HepG2 (cell line): ENCODE results near the gene CCNF. TPM values are rescaled to one million over a fixed set of nuclear protein-coding genes. Genes with fewer than 3 reads are reported as not detected.

Experiments used
- ATAC-seq: fragments of 200-7000 bp; cut with Tn5 transposase; 3 replicates; pipeline ENCODE4 v1.9.1; 2020; ENCODE audit warnings: mild to moderate bottlenecking, moderate library complexity
- BruUV-seq: library from RNA; stranded (reverse); fragments of 400-500 nt; replicated peaks from 2 replicates; lab custom pipeline; 2021; lab: Mats Ljungman, UMichigan
- CTCF ChIA-PET: fragments of 300-600 bp; formaldehyde crosslinking; extraction: SDS; loops from one replicate; lab custom pipeline; 2021; ENCODE audit warnings: low total read pairs, inconsistent platforms, low intra/inter-chr PET ratio; lab: Yijun Ruan, JAX
- POLR2A ChIA-PET: fragments of 350-600 bp; sonication (Branson Sonifier 250); formaldehyde crosslinking; loops from one replicate; lab custom pipeline; 2020; ENCODE audit warnings: antibody characterized with exemption, inconsistent platforms; lab: Yijun Ruan, JAX
- DNase-seq: peaks from one replicate; pipeline ENCODE4 v3.0.0-alpha.2; 2015; ENCODE audit warnings: low spot score
- FAIRE-seq: peaks from 3 replicates; lab custom pipeline; 2011; peaks lifted over from hg19 to GRCh38; lab: Jason Lieb, UNC
- H2AFZ ChIP-seq: one replicate; pipeline ENCODE4 v1.6.1; 2011; ENCODE audit warnings: low read length, inconsistent platforms
- H3K27ac ChIP-seq: fragments of 300-600 bp; 3 replicates; pipeline ENCODE4 v1.8.0; 2011; ENCODE audit warnings: mixed run types, mild to moderate bottlenecking, mixed read lengths, low read length, inconsistent platforms; ENCODE audit not compliant: insufficient read depth; ENCODE audit errors: extremely low read length
- H3K27me3 ChIP-seq, 2 experiments: fragments of 200-600 bp in 1 of 2; 2 replicates in 1 of 2; 3 replicates in 1 of 2; pipeline versions ENCODE4 v1.6.0 to v1.8.0; 2011; ENCODE audit warnings: low read length in 2 of 2, mild to moderate bottlenecking in 2 of 2, moderate library complexity in 2 of 2, inconsistent platforms in 1 of 2; ENCODE audit not compliant: insufficient read depth in 2 of 2, control insufficient read depth in 1 of 2
- H3K36me3 ChIP-seq, 2 experiments: fragments of 200-600 bp in 1 of 2; replicated peaks in 1 of 2; 2 replicates in 1 of 2; 3 replicates in 1 of 2; pipeline versions ENCODE4 v1.5.1 to v1.8.0; 2011; ENCODE audit warnings: low read length in 2 of 2, inconsistent platforms in 1 of 2; ENCODE audit not compliant: insufficient read depth in 2 of 2, control insufficient read depth in 1 of 2
- H3K4me1 ChIP-seq: 2 replicates; pipeline ENCODE4 v1.5.1; 2012; ENCODE audit warnings: low read length, inconsistent platforms; ENCODE audit not compliant: insufficient read depth
- H3K4me2 ChIP-seq: 2 replicates; pipeline ENCODE4 v1.6.0; 2011; ENCODE audit warnings: low read depth, low read length, inconsistent platforms
- H3K4me3 ChIP-seq, 3 experiments: fragments of 200-600 bp in 1 of 3; sonication (generic), shearing (Covaris generic) in 1 of 3; replicated peaks in 1 of 3; 2 replicates each; pipeline ENCODE4 v1.5.1; 2011 to 2016; ENCODE audit warnings: low read length in 3 of 3, inconsistent platforms in 2 of 3, low read depth in 2 of 3, mild to moderate bottlenecking in 2 of 3, control low read depth in 1 of 3, mixed read lengths in 1 of 3; ENCODE audit not compliant: insufficient read depth in 1 of 3
- H3K79me2 ChIP-seq: one replicate; pipeline ENCODE4 v1.6.1; 2011; ENCODE audit warnings: low read length, inconsistent platforms; ENCODE audit not compliant: insufficient read depth
- H3K9ac ChIP-seq: 2 replicates; pipeline ENCODE4 v1.6.0; 2011; ENCODE audit warnings: mild to moderate bottlenecking, low read depth, low read length, inconsistent platforms; ENCODE audit not compliant: insufficient read depth
- H3K9me3 ChIP-seq: 2 replicates; pipeline ENCODE4 v1.5.1; 2012; ENCODE audit warnings: mild to moderate bottlenecking, low read length
- H4K20me1 ChIP-seq: 2 replicates; pipeline ENCODE4 v1.6.0; 2011; ENCODE audit warnings: inconsistent platforms, mild to moderate bottlenecking, low read length, moderate library complexity; ENCODE audit not compliant: insufficient read depth
- ARNT ChIP-seq: fragments of 450-650 bp; IDR thresholded peaks from 2 replicates; pipeline ENCODE4 v1.6.1; 2017
- CENPBD1 ChIP-seq: sonication (generic); formaldehyde crosslinking; IDR thresholded peaks from 2 replicates; pipeline ENCODE4 v1.8.0; 2022; ENCODE audit warnings: missing genetic modification reagents, low read depth, mild to moderate bottlenecking, borderline replicate concordance
- E2F1 ChIP-seq: sonication (generic); formaldehyde crosslinking; IDR thresholded peaks from 2 replicates; pipeline ENCODE4 v1.5.0; 2020; ENCODE audit warnings: missing genetic modification reagents
- EED ChIP-seq: sonication (generic); formaldehyde crosslinking; IDR thresholded peaks from 2 replicates; pipeline ENCODE4 v1.5.0; 2020; ENCODE audit warnings: mild to moderate bottlenecking, missing genetic modification reagents
- GTF3A ChIP-seq: sonication (generic); formaldehyde crosslinking; conservative IDR thresholded peaks from 2 replicates; pipeline ENCODE4 v1.4.0; 2020; ENCODE audit warnings: mild to moderate bottlenecking, missing genetic modification reagents
- HMG20B ChIP-seq: conservative IDR thresholded peaks from 2 replicates; pipeline ENCODE4 v1.6.1; 2016; ENCODE audit warnings: missing genetic modification reagents, missing compliant biosample characterization
- HOXA5 ChIP-seq: sonication (generic); formaldehyde crosslinking; IDR thresholded peaks from 2 replicates; pipeline ENCODE4 v1.4.0; 2020; ENCODE audit warnings: missing genetic modification reagents
- NR2C2 ChIP-seq: sonication (generic); formaldehyde crosslinking; IDR thresholded peaks from 2 replicates; pipeline ENCODE4 v1.4.0; 2020; ENCODE audit warnings: missing genetic modification reagents, mild to moderate bottlenecking, moderate library complexity, borderline replicate concordance
- PRPF4 ChIP-seq: fragments of 200-400 bp; formaldehyde crosslinking; IDR thresholded peaks from 2 replicates; pipeline ENCODE4 v1.6.1; 2016; ENCODE audit warnings: low read length, low read depth; ENCODE audit not compliant: poor library complexity, severe bottlenecking
- RBM39 ChIP-seq: fragments of 200-400 bp; formaldehyde crosslinking; IDR thresholded peaks from one replicate; pipeline ENCODE4 v1.6.1; 2018; ENCODE audit warnings: antibody characterized with exemption, mild to moderate bottlenecking, low read depth, low read length; ENCODE audit not compliant: poor library complexity, severe bottlenecking
- RXRB ChIP-seq: IDR thresholded peaks from 2 replicates; pipeline ENCODE4 v1.6.1; 2016; ENCODE audit warnings: borderline replicate concordance, missing genetic modification reagents, missing compliant biosample characterization
- SIN3A ChIP-seq: IDR thresholded peaks from 2 replicates; pipeline ENCODE4 v1.6.1; 2011; ENCODE audit warnings: low read depth, mild to moderate bottlenecking, control low read depth, low read length, borderline replicate concordance
- ZFP91 ChIP-seq: sonication (generic); formaldehyde crosslinking; IDR thresholded peaks from 2 replicates; pipeline ENCODE4 v1.9.0; 2022; ENCODE audit warnings: missing genetic modification reagents, mild to moderate bottlenecking, borderline replicate concordance
- ZKSCAN1 ChIP-seq: fragments of 150-350 bp; IDR thresholded peaks from 2 replicates; pipeline ENCODE4 v1.6.1; 2014; ENCODE audit warnings: low read length
- ZKSCAN8 ChIP-seq: IDR thresholded peaks from 2 replicates; pipeline ENCODE4 v1.6.1; 2016; ENCODE audit warnings: borderline replicate concordance, missing genetic modification reagents, missing compliant biosample characterization
- ZNF574 ChIP-seq: sonication (generic); formaldehyde crosslinking; IDR thresholded peaks from 2 replicates; pipeline ENCODE4 v1.4.0; 2020; ENCODE audit warnings: missing genetic modification reagents
- ZNF781 ChIP-seq: sonication (generic); formaldehyde crosslinking; IDR thresholded peaks from 2 replicates; pipeline ENCODE4 v1.5.1; 2020; ENCODE audit warnings: borderline replicate concordance, mild to moderate bottlenecking, missing genetic modification reagents; ENCODE audit errors: not compliant biosample characterization
- WGBS: methylation state at CpG from one replicate; pipeline ENCODE4 v1.1.6; 2017; ENCODE audit warnings: low lambda C conversion rate; 5-methylcytosine and 5-hydroxymethylcytosine counted together
- in situ Hi-C: cut with HindIII; loops from 2 replicates; pipeline ENCODE4 v1.10.0; 2017; ENCODE audit warnings: low pct_unique_long_range_greater_than_20kb; ENCODE audit not compliant: extremely low pct_ligation_motif_present
- intact Hi-C: fragments of 100-400 bp; cut with micrococcal nuclease; formaldehyde crosslinking; loops from one replicate; pipeline ENCODE4 v1.10.0; 2022; ENCODE audit not compliant: unreplicated experiment
- polyA plus RNA-seq, 8 experiments: library from polyadenylated mRNA; depleted of rRNA in 3 of 8; stranded (reverse) in 7 of 8; unstranded in 1 of 8; fragments of >200 nt; fragmentation: Illumina TruSeq in 4 of 8; extraction: Trizol in 4 of 8; gene quantifications; 2 replicates each; pipeline versions ENCODE4 v1.2.1 to v1.2.3, GENCODE V29; 2011 to 2016; ENCODE audit warnings: low read depth in 4 of 8, missing spikeins in 1 of 8, mixed read lengths in 1 of 8; ENCODE audit not compliant: insufficient read depth in 1 of 8
- total RNA-seq, 5 experiments: library from RNA; depleted of rRNA; stranded (reverse); fragments of >200 nt; fragmentation: Illumina TruSeq; extraction: Trizol; gene quantifications; 2 replicates each; pipeline ENCODE4 v1.2.3, GENCODE V29; 2016; ENCODE audit warnings: low read depth in 1 of 5

Gene CCNF
- total and polyA plus RNA-seq, 2 of the 13 experiments (the other 11 are each of a cell fraction or from before 2014, with no cell fraction given): 6.4 to 22.8 TPM

- Histone ChIP-seq H3K9me3 (no peaks in the 10 kb centered on the region), H4K20me1 (peaks cover 20% of the 10 kb centered on the region), H3K79me2 (peaks cover 27% of the 10 kb centered on the region), H3K4me1 (peaks cover 63% of the 10 kb centered on the region), H3K4me3 (peak overlapping the region; percentile 74 to 85 (median 79)), H3K27ac (peak overlapping the region; percentile 53), H3K9ac (peak overlapping the region; percentile 71; the same call in 1 of the 2 replicates), H3K36me3 (peaks cover 2 to 5% of the 10 kb centered on the region in 2 experiments; a peak in 2 of 5 replicates), H3K27me3 (peaks cover 0 to 3% of the 10 kb centered on the region in 2 experiments; a peak in 2 of 5 replicates), H2AFZ (no peak overlapping the region), H3K4me2 (peak overlapping the region; percentile 88)
- BruUV-seq: no TSS peak
- POLR2A ChIA-PET: interaction anchor here (1.0 kb wide), 2 partner anchors 56 to 225 kb away, joined by 4 to 8 read pairs; partner anchors contain the start of gene ECI1
- CTCF ChIA-PET: no interaction called here
- FAIRE-seq (peak; percentile 85), DNase-seq (no peak), ATAC-seq (peak; percentile 12; the same call in 2 of the 3 replicates)
- in situ Hi-C loops: no loop called here
- intact Hi-C loops: no loop called here
- WGBS: 47% methylated on average over 8 of the region's 9 CpGs
- TF ChIP-seq RXRB (CRISPR knock-in tag) (no peak), RBM39 (no peak), ARNT (no peak), NR2C2 (CRISPR knock-in tag) (0 out of 2 replicates have a peak, but pooled peaks have one; percentile 9), EED (CRISPR knock-in tag) (no peak), ZNF574 (CRISPR knock-in tag) (no peak), E2F1 (no peak), GTF3A (CRISPR knock-in tag) (no peak), PRPF4 (no peak), ZKSCAN1 (no peak), ZKSCAN8 (CRISPR knock-in tag) (no peak), ZFP91 (CRISPR knock-in tag) (no peak; the same call in 1 of the 2 replicates), ZNF781 (CRISPR knock-in tag) (peak; percentile 50), SIN3A (0 out of 2 replicates have a peak, but pooled peaks have one; percentile 6), HOXA5 (no peak), CENPBD1 (CRISPR knock-in tag) (no peak), HMG20B (no peak)
Measured at GRCh38 chr16:2476345-2476720, 47.1 kb downstream of the CCNF start.
